ENCODE data around the gene KCNA2. TPM values are rescaled to one million over a fixed set of nuclear protein-coding genes. Genes with fewer than 3 reads are reported as not detected.
A peak's percentile ranks its signal among the peaks of the same experiment; 100 is the strongest.

The KCNA2 gene
- total RNA-seq, 1 experiment from 2014 or later = not detected

DNA sequence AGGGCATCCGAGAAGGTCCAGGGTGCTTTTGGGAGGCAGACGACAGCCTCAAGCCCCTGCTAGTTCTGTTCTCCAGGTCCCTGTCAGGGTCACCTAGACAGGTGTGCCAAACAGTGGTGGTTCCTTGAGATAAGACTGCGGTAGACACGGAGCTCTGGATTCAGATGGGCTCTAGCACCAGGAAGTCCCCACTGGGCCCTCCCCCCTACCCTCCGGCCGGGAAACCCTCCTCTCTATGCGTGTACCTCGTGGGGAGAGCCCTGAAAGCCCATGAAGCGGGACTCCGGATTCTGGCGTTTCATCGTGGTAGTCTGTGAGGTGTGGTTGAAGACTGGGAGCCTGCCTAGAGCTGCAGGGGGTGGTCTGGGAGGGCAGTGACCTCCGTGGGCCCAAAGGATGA lies 2.1 kb upstream of the KCNA2 start:
- H3K9me3 Mint-ChIP-seq (ENCODE audit: unreplicated experiment) = no peaks in the 10 kb centered on the region
- peaks cover 86% of the 10 kb centered on the region for H3K27me3 Mint-ChIP-seq (ENCODE audit: insufficient read depth, unreplicated experiment)
- no peak for DNase-seq (ENCODE audit: unreplicated experiment)
- BruUV-seq (replicated peaks) = no TSS peak
- POLR2A ChIA-PET = no interaction called here
- H3K4me1 Mint-ChIP-seq (ENCODE audit: insufficient read depth, unreplicated experiment) = no peaks in the 10 kb centered on the region
- H3K36me3 Mint-ChIP-seq (ENCODE audit: insufficient read depth, unreplicated experiment) = no peaks in the 10 kb centered on the region
- TF ChIP-seq, protein P1, sequence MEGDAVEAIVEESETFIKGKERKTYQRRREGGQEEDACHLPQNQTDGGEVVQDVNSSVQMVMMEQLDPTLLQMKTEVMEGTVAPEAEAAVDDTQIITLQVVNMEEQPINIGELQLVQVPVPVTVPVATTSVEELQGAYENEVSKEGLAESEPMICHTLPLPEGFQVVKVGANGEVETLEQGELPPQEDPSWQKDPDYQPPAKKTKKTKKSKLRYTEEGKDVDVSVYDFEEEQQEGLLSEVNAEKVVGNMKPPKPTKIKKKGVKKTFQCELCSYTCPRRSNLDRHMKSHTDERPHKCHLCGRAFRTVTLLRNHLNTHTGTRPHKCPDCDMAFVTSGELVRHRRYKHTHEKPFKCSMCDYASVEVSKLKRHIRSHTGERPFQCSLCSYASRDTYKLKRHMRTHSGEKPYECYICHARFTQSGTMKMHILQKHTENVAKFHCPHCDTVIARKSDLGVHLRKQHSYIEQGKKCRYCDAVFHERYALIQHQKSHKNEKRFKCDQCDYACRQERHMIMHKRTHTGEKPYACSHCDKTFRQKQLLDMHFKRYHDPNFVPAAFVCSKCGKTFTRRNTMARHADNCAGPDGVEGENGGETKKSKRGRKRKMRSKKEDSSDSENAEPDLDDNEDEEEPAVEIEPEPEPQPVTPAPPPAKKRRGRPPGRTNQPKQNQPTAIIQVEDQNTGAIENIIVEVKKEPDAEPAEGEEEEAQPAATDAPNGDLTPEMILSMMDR (IDR thresholded peaks at IDR 0.05; ENCODE audit: unreplicated experiment) = no peak
- no peak overlapping the region for H3K4me3 Mint-ChIP-seq (ENCODE audit: unreplicated experiment)
- intact Hi-C loops (cut with micrococcal nuclease) = no loop called here
- H3K27ac Mint-ChIP-seq (ENCODE audit: low read depth, unreplicated experiment) = no peak overlapping the region
- CTCF ChIA-PET = interaction anchor here (0.6 to 1.2 kb wide), 4 partner anchors 11 to 113 kb away, joined by 3 to 5 read pairs (median 4); no protein-coding TSS in a partner anchor

DNA sequence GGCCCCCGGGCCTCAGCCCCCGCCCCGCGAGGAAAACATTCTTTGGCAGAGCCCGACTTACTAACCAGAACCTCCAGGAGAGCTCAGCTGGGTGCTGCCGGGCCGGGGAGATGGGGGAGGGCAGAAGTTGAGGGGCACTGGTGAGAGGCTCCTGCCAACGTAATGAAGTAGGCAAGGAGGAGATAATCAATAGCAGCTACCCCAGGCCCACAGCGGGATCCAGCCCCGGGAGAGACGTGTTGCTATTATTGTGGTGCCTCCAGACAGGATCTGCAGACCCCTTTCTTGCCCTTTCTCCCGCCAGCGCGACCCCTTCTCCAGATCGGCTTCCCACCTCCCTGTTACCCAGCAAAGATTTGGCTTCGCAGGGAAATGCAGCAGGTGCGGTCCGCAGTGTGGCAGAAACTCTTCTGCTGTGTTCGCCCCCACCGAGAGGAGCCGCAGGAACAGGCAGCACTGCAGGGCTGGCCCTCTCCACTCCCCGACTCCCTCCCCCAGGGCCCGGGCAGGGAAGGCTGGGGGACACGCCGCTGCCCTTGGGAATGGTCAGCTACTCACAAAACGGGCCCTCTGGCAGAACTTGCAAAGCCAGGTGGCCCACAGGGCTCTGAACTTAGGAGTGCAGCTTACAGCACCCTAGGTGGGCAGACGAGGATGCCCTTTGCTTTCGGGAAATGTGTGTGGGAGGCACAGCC lies 1.5 kb upstream of the KCNA2 start:
- Mint-ChIP-seq H3K4me1 (ENCODE audit: insufficient read depth, unreplicated experiment) (no peaks in the 10 kb centered on the region), H3K4me3 (ENCODE audit: unreplicated experiment) (no peak overlapping the region), H3K27ac (ENCODE audit: low read depth, unreplicated experiment) (no peak overlapping the region), H3K36me3 (ENCODE audit: insufficient read depth, unreplicated experiment) (no peaks in the 10 kb centered on the region), H3K27me3 (ENCODE audit: insufficient read depth, unreplicated experiment) (peaks cover 80% of the 10 kb centered on the region), H3K9me3 (ENCODE audit: unreplicated experiment) (no peaks in the 10 kb centered on the region)
- no peak for DNase-seq (ENCODE audit: unreplicated experiment)
- no TSS peak for BruUV-seq (replicated peaks)
- TF ChIP-seq, protein P1 (IDR thresholded peaks at IDR 0.05; ENCODE audit: unreplicated experiment) = no peak
- POLR2A ChIA-PET = no interaction called here
- intact Hi-C loops (cut with micrococcal nuclease) = no loop called here
- CTCF ChIA-PET = interaction anchor here (0.6 to 1.2 kb wide), 4 partner anchors 12 to 112 kb away, joined by 3 to 5 read pairs (median 4); no protein-coding TSS in a partner anchor

DNA sequence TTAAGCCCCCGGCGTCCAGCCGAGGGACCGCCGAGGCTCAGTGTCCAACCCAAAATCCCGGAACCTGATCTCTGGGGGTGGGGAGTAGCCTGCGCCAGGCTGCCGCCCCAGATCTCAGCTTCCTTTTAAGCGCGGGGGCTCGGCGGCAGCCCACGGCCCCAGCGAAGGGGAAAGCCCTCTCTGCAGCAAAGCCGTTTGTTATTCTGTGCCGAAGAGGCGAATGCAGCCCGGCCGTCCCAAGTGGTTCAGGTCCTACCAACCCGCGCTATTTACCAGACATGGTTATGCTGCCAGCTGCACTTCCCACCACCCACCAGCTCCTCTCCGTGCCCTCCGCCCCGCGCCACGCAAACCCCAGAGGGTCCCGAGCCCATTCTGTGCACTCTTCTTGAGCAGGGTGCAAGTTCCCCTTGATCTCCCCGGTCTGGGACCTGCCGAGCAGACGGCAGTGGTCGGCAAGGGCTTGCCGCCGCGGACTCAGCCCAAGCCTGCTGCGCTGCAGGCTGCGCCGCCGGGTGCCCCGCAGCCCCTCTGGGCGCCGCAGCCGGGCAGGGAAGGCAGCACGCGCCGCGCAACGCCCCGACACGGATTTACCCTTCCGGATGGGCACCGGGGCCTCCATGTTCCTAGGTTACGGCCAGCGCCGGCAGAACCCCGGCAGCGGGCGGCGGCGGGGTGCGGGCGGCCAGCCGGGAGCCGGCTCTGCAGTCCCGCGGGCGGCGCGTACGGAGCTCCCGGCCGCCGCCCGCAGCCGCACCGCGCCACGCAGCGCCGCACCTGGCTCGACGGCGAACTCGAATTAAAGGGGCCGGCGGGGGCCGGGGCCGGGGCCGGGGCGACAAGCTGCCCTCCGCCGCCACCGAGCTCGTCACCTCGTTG lies 738 bp upstream of the KCNA2 start:
- CTCF ChIA-PET = interaction anchor here (0.9 to 3.1 kb wide), 4 partner anchors 9 to 195 kb away, joined by 3 to 15 read pairs (median 4); no protein-coding TSS in a partner anchor
- no peak overlapping the region for H3K27ac Mint-ChIP-seq (ENCODE audit: low read depth, unreplicated experiment)
- no TSS peak for BruUV-seq (replicated peaks)
- TF ChIP-seq, protein P1 (IDR thresholded peaks at IDR 0.05; ENCODE audit: unreplicated experiment) = no peak
- no peak for DNase-seq (ENCODE audit: unreplicated experiment)
- peaks cover 73% of the 10 kb centered on the region for H3K27me3 Mint-ChIP-seq (ENCODE audit: insufficient read depth, unreplicated experiment)
- peak overlapping the region; percentile 36 for H3K4me3 Mint-ChIP-seq (ENCODE audit: unreplicated experiment)
- no peaks in the 10 kb centered on the region for H3K9me3 Mint-ChIP-seq (ENCODE audit: unreplicated experiment)
- POLR2A ChIA-PET = no interaction called here
- intact Hi-C loops (cut with micrococcal nuclease) = no loop called here
- no peaks in the 10 kb centered on the region for H3K36me3 Mint-ChIP-seq (ENCODE audit: insufficient read depth, unreplicated experiment)
- no peaks in the 10 kb centered on the region for H3K4me1 Mint-ChIP-seq (ENCODE audit: insufficient read depth, unreplicated experiment)

DNA sequence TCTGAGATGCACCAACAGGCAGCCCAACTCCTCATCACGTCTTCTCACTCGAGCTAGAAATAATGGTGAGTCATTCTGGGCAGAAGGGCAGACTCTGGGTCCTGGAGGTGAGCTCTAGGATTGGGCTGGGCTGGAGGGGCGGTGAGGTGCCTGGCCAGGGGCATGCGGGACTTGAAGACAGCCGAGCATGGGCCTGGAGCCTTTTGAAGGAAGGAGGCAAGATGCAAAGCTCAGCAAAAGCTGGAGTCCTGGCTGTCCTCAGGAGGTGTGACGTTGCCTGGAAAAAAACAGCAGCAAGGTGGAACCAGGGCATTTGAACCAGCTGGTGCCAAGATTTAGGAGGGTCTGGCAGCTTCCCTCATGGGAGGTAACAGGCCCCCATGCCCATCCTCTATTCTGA lies 712 bp downstream of the KCNA2 start:
- no peaks in the 10 kb centered on the region for H3K36me3 Mint-ChIP-seq (ENCODE audit: insufficient read depth, unreplicated experiment)
- DNase-seq (ENCODE audit: unreplicated experiment) = no peak
- ChIA-PET CTCF (interaction anchor here (0.6 to 3.1 kb wide), 11 partner anchors 9 to 551 kb away, joined by 3 to 15 read pairs (median 3); no protein-coding TSS in a partner anchor), POLR2A (interaction anchor here (0.6 to 0.7 kb wide), 2 partner anchors 117 to 832 kb away, joined by 3 read pairs; no protein-coding TSS in a partner anchor)
- intact Hi-C loops (cut with micrococcal nuclease) = no loop called here
- no peaks in the 10 kb centered on the region for H3K4me1 Mint-ChIP-seq (ENCODE audit: insufficient read depth, unreplicated experiment)
- H3K4me3 Mint-ChIP-seq (ENCODE audit: unreplicated experiment) = no peak overlapping the region
- peaks cover 72% of the 10 kb centered on the region for H3K27me3 Mint-ChIP-seq (ENCODE audit: insufficient read depth, unreplicated experiment)
- H3K27ac Mint-ChIP-seq (ENCODE audit: low read depth, unreplicated experiment) = no peak overlapping the region
- TF ChIP-seq, protein P1 (IDR thresholded peaks at IDR 0.05; ENCODE audit: unreplicated experiment) = no peak
- BruUV-seq (replicated peaks) = no TSS peak
- H3K9me3 Mint-ChIP-seq (ENCODE audit: unreplicated experiment) = no peaks in the 10 kb centered on the region
